ENCODE measurements around the gene NRF1. TPM values are rescaled to one million over a fixed set of nuclear protein-coding genes. Genes with fewer than 3 reads are reported as not detected.
"Not testable (repeated sequence)": the region's sequence is repeated elsewhere in the genome, so short reads cannot be mapped to it uniquely, and the experiment has no call there.

Gene NRF1
- total RNA-seq, 2 donors from 2014 or later: 13.4 to 15.7 TPM

GRCh38 chr7:129789000-129789399 is 177.5 kb downstream of the NRF1 start:
- no peak overlapping the region for H3K27ac ChIP-seq
- no peaks in the 10 kb centered on the region for H3K36me3 ChIP-seq
- H3K4me1 ChIP-seq: peaks cover 15% of the 10 kb centered on the region
- H3K27me3 ChIP-seq: peaks cover 34% of the 10 kb centered on the region
- no peak overlapping the region for H3K4me3 ChIP-seq
- no peaks in the 10 kb centered on the region for H3K9me3 ChIP-seq
- no peak overlapping the region for H3K9ac ChIP-seq (ENCODE audit: low read depth in 2 of 2, low read length in 2 of 2)
- intact Hi-C loops (cut with DNase I): no loop called here
- no peak for DNase-seq
- no peak for TF ChIP-seq CTCF (IDR thresholded peaks at IDR 0.05)

- peaks cover 28% of the 10 kb centered on the region for H3K27me3 ChIP-seq
- no peak for TF ChIP-seq CTCF (IDR thresholded peaks at IDR 0.05)
Measured at GRCh38 chr7:129789652-129790051, 178.1 kb downstream of the NRF1 start.

DNA sequence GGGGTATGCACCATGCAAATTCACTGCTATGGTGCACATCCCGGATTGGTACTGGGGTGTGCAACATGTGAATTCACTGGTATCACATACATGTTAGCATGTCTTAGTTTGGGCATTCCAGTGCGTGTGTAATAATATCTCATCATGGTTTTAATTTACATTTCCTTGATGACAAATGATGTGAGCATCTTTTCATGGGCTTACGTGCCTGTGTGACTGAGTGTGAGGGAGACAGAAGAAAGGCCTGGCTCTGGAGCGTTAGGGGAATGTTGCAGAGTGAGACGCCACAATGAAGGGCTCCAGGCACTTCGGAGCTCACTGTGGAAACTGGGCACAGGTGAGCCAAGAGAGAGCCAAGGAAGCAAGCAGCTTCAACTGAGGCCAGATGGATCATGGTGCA is 178.6 kb downstream of the NRF1 start:
- Histone ChIP-seq H3K27ac (no peak overlapping the region), H3K36me3 (no peaks in the 10 kb centered on the region), H3K9ac (ENCODE audit: low read depth in 2 of 2, low read length in 2 of 2) (no peak overlapping the region), H3K27me3 (peaks cover 23% of the 10 kb centered on the region), H3K4me1 (peaks cover 6% of the 10 kb centered on the region), H3K9me3 (no peaks in the 10 kb centered on the region), H3K4me3 (no peak overlapping the region)
- TF ChIP-seq CTCF (IDR thresholded peaks at IDR 0.05): no peak
- intact Hi-C loops (cut with DNase I): no loop called here
- DNase-seq: no peak

More at GRCh38 chr7:129789652-129790051, 178.1 kb downstream of the NRF1 start:
- Histone ChIP-seq H3K4me1 (peaks cover 11% of the 10 kb centered on the region), H3K9ac (ENCODE audit: low read depth in 2 of 2, low read length in 2 of 2) (no peak overlapping the region), H3K4me3 (no peak overlapping the region), H3K27ac (no peak overlapping the region), H3K36me3 (no peaks in the 10 kb centered on the region), H3K9me3 (no peaks in the 10 kb centered on the region)
- intact Hi-C loops (cut with DNase I): no loop called here
- DNase-seq: no peak

DNA sequence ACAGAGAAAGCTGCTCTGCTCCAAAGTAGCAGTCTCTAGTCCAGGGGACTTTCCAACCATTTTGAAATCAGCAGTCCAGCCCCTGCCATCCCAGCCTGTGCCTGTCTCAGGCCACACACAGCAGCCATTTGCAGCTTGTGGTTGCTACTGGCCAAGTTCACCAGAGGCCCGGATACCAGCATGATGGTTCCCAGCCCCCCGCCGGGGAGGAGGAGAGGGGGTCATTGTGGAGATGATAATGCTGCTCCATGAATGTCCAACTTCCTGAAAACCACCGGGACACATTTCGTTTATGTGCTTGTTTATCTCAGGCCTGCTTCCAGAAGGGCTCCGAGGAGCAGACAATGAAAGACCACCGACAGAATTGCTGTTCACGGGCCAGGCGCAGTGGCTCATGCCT is 181.2 kb downstream of the NRF1 start:
- Histone ChIP-seq H3K36me3 (no peaks in the 10 kb centered on the region), H3K9me3 (no peaks in the 10 kb centered on the region), H3K27ac (no peak overlapping the region), H3K27me3 (no peaks in the 10 kb centered on the region), H3K4me1 (no peaks in the 10 kb centered on the region), H3K4me3 (no peak overlapping the region), H3K9ac (ENCODE audit: low read depth in 2 of 2, low read length in 2 of 2) (no peak overlapping the region)
- intact Hi-C loops (cut with DNase I): no loop called here
- no peak for DNase-seq
- no peak for TF ChIP-seq CTCF (IDR thresholded peaks at IDR 0.05)

- no peak for DNase-seq
- H3K4me3 ChIP-seq: no peak overlapping the region
- H3K9ac ChIP-seq (ENCODE audit: low read depth in 2 of 2, low read length in 2 of 2): no peak overlapping the region
- H3K4me1 ChIP-seq: no peaks in the 10 kb centered on the region
- H3K36me3 ChIP-seq: no peaks in the 10 kb centered on the region
- intact Hi-C loops (cut with DNase I): no loop called here
- H3K9me3 ChIP-seq: no peaks in the 10 kb centered on the region
- no peak for TF ChIP-seq CTCF (IDR thresholded peaks at IDR 0.05)
- no peak overlapping the region for H3K27ac ChIP-seq
- no peaks in the 10 kb centered on the region for H3K27me3 ChIP-seq
Measured at GRCh38 chr7:129793506-129794310, 182.2 kb downstream of the NRF1 start.

GRCh38 chr7:129794461-129794860 is 182.9 kb downstream of the NRF1 start:
- H3K4me1 ChIP-seq; DNase-seq; H3K36me3 ChIP-seq; H3K9ac ChIP-seq (ENCODE audit: low read depth in 2 of 2, low read length in 2 of 2); H3K9me3 ChIP-seq; H3K27me3 ChIP-seq; H3K27ac ChIP-seq; H3K4me3 ChIP-seq; intact Hi-C loops (cut with DNase I): not testable (repeated sequence)

Data from colonic mucosa (tissue), 4 donors.